H9 (cell line): Measurements from ENCODE around the gene ANAPC13. TPM values are rescaled to one million over a fixed set of nuclear protein-coding genes. Genes with fewer than 3 reads are reported as not detected.

Experiments used
- DNase-seq: peaks from one replicate; pipeline ENCODE4 v3.0.0-alpha.2; 2017
- H2AFZ ChIP-seq: one replicate; pipeline ENCODE4 v1.6.1; 2013; ENCODE audit warnings: mild to moderate bottlenecking, low read length, control low read depth, moderate library complexity
- H2AK5ac ChIP-seq: 2 replicates; pipeline ENCODE4 v1.6.1; 2013; ENCODE audit warnings: low read length, control low read depth, mixed read lengths; ENCODE audit not compliant: insufficient read length
- H2BK120ac ChIP-seq: one replicate; pipeline ENCODE4 v1.6.1; 2013; ENCODE audit warnings: low read depth, mild to moderate bottlenecking, low read length, control low read depth, inconsistent platforms; ENCODE audit not compliant: poor library complexity, severe bottlenecking
- H2BK12ac ChIP-seq: 2 replicates; pipeline ENCODE4 v1.6.1; 2013; ENCODE audit warnings: low read length, control low read depth, mixed read lengths, low read depth; ENCODE audit not compliant: insufficient read length
- H2BK15ac ChIP-seq: 2 replicates; pipeline ENCODE4 v1.6.1; 2013; ENCODE audit warnings: low read depth, low read length, control low read depth
- H2BK20ac ChIP-seq: one replicate; pipeline ENCODE4 v1.6.1; 2013; ENCODE audit warnings: low read depth, mild to moderate bottlenecking, low read length, control low read depth, inconsistent platforms; ENCODE audit not compliant: poor library complexity, severe bottlenecking
- H2BK5ac ChIP-seq: 2 replicates; pipeline ENCODE4 v1.6.1; 2013; ENCODE audit warnings: low read length, control low read depth, mixed read lengths; ENCODE audit not compliant: insufficient read length
- H3K14ac ChIP-seq: 2 replicates; pipeline ENCODE4 v1.6.1; 2013; ENCODE audit warnings: low read length, control low read depth; ENCODE audit not compliant: insufficient read depth
- H3K18ac ChIP-seq: 2 replicates; pipeline ENCODE4 v1.6.1; 2013; ENCODE audit warnings: low read depth, mild to moderate bottlenecking, mixed read lengths, low read length, control low read depth; ENCODE audit not compliant: insufficient read length
- H3K23ac ChIP-seq: 2 replicates; pipeline ENCODE4 v1.6.1; 2013; ENCODE audit warnings: low read length, control low read depth, mixed read lengths, low read depth; ENCODE audit not compliant: insufficient read length
- H3K23me2 ChIP-seq: 2 replicates; pipeline ENCODE4 v1.6.1; 2013; ENCODE audit warnings: low read depth, mild to moderate bottlenecking, mixed read lengths, low read length, control low read depth; ENCODE audit not compliant: insufficient read length, poor library complexity, severe bottlenecking
- H3K27ac ChIP-seq: 2 replicates; pipeline ENCODE4 v1.5.1; 2013; ENCODE audit warnings: low read length, control low read depth, mixed read lengths, low read depth; ENCODE audit not compliant: insufficient read length
- H3K27me3 ChIP-seq: 2 replicates; pipeline ENCODE4 v1.6.1; 2013; ENCODE audit warnings: low read length, control low read depth, inconsistent platforms; ENCODE audit not compliant: insufficient read depth
- H3K4ac ChIP-seq: 2 replicates; pipeline ENCODE4 v1.6.1; 2013; ENCODE audit warnings: low read depth, mild to moderate bottlenecking, control low read depth, inconsistent platforms, low read length, moderate library complexity
- H3K4me1 ChIP-seq: 2 replicates; pipeline ENCODE4 v1.6.1; 2013; ENCODE audit warnings: low read length, control low read depth, inconsistent platforms; ENCODE audit not compliant: insufficient read depth
- H3K4me2 ChIP-seq: 2 replicates; pipeline ENCODE4 v1.6.1; 2013; ENCODE audit warnings: low read length, control low read depth, mixed read lengths; ENCODE audit not compliant: insufficient read length, insufficient read depth
- H3K56ac ChIP-seq: 2 replicates; pipeline ENCODE4 v1.6.1; 2013; ENCODE audit warnings: low read depth, mild to moderate bottlenecking, mixed read lengths, low read length, control low read depth; ENCODE audit not compliant: insufficient read length
- H3K79me1 ChIP-seq: 2 replicates; pipeline ENCODE4 v1.6.1; 2013; ENCODE audit warnings: low read depth, mild to moderate bottlenecking, moderate library complexity, low read length, control low read depth, inconsistent platforms; ENCODE audit not compliant: insufficient read depth, poor library complexity, severe bottlenecking
- H3K79me2 ChIP-seq: 2 replicates; pipeline ENCODE4 v1.6.1; 2013; ENCODE audit warnings: low read length, control low read depth, inconsistent platforms; ENCODE audit not compliant: insufficient read depth
- H3K9ac ChIP-seq: 2 replicates; pipeline ENCODE4 v1.6.1; 2013; ENCODE audit warnings: low read length, control low read depth, mixed read lengths; ENCODE audit not compliant: insufficient read length; ENCODE audit errors: extremely low read depth
- H3K9me3 ChIP-seq: one replicate; pipeline ENCODE4 v1.6.1; 2013; ENCODE audit warnings: low read depth, low read length, inconsistent platforms; ENCODE audit not compliant: control insufficient read depth
- H3T11ph ChIP-seq: one replicate; pipeline ENCODE4 v1.6.1; 2013; ENCODE audit warnings: mild to moderate bottlenecking, low read length, control low read depth, inconsistent platforms
- H4K20me1 ChIP-seq: one replicate; pipeline ENCODE4 v1.6.1; 2013; ENCODE audit not compliant: control insufficient read depth, insufficient read length, insufficient read depth
- H4K5ac ChIP-seq: 2 replicates; pipeline ENCODE4 v1.6.1; 2013; ENCODE audit warnings: low read depth, mild to moderate bottlenecking, mixed read lengths, low read length, control low read depth; ENCODE audit not compliant: insufficient read length
- H4K8ac ChIP-seq: replicated peaks from 2 replicates; pipeline ENCODE4 v1.6.1; 2013; ENCODE audit warnings: low read length, control low read depth, mixed read lengths, low read depth; ENCODE audit not compliant: insufficient read length
- H4K91ac ChIP-seq: 2 replicates; pipeline ENCODE4 v1.6.1; 2013; ENCODE audit warnings: low read depth, mild to moderate bottlenecking, moderate library complexity, mixed read lengths, low read length, control low read depth; ENCODE audit not compliant: insufficient read length
- H3K27ac Mint-ChIP-seq, 3 experiments: 2 replicates in 2 of 3; 3 replicates in 1 of 3; pipeline ENCODE4 v1.8.0; 2020 to 2021; ENCODE audit warnings: mixed read lengths in 3 of 3, mild to moderate bottlenecking in 1 of 3, moderate library complexity in 1 of 3
- H3K27me3 Mint-ChIP-seq: 2 replicates; pipeline ENCODE4 v1.8.0; 2021; ENCODE audit warnings: low read depth, mild to moderate bottlenecking, moderate library complexity, mixed read lengths
- H3K36me3 Mint-ChIP-seq, 3 experiments: 2 replicates in 2 of 3; 3 replicates in 1 of 3; pipeline ENCODE4 v1.8.0; 2020 to 2021; ENCODE audit warnings: low read depth in 3 of 3, mixed read lengths in 3 of 3; ENCODE audit not compliant: insufficient read depth in 1 of 3
- H3K4me1 Mint-ChIP-seq, 2 experiments: 2 replicates each; pipeline ENCODE4 v1.8.0; 2020; ENCODE audit warnings: mixed read lengths in 2 of 2
- H3K4me3 Mint-ChIP-seq, 2 experiments: 2 replicates in 1 of 2; 3 replicates in 1 of 2; pipeline ENCODE4 v1.8.0; 2020 to 2021; ENCODE audit warnings: mild to moderate bottlenecking in 2 of 2, mixed read lengths in 2 of 2, moderate library complexity in 1 of 2
- H3K9me3 Mint-ChIP-seq, 2 experiments: 2 replicates in 1 of 2; 3 replicates in 1 of 2; pipeline ENCODE4 v1.8.0; 2020; ENCODE audit warnings: mild to moderate bottlenecking in 2 of 2, mixed read lengths in 2 of 2, moderate library complexity in 1 of 2
- WGBS: extraction: QIAGEN DNeasy Blood & Tissue Kit; methylation state at CpG from one replicate; pipeline ENCODE4 v1.1.7; 2013; ENCODE audit warnings: missing lambda C conversion rate, low lambda C conversion rate, mixed read lengths; ENCODE audit not compliant: insufficient read length; ENCODE audit errors: extremely low coverage; 5-methylcytosine and 5-hydroxymethylcytosine counted together
- total RNA-seq: library from RNA; stranded (reverse); gene quantifications from 2 replicates; pipeline ENCODE4 v1.2.1, GENCODE V29; 2021
- TF ChIP-seq, protein P1 (sequence below): fragments of 200-600 bp; sonication (generic); conservative IDR thresholded peaks from 3 replicates; pipeline ENCODE4 v1.8.0; 2021; ENCODE audit warnings: antibody characterized with exemption, mild to moderate bottlenecking

The ANAPC13 gene
- total RNA-seq, 1 experiment from 2014 or later: 42.8 TPM

DNA sequence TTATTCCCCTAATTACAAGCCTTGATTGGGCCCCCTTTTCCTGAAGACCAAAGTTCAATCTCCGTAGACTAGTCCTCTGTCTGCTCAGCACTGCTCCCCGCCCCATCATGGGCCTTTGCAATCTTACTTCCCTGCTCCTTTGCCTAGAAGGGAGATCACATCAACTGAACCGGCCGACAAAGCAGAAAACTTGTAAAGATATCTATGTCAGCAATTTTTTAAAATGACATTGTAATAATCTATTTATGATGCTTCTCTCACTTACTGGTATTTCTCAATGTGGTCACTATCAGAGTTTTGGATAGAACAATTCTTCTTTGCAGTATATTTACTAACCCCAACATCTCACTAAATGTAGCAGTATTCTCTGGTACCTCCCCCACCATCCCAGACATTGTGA is 17.3 kb downstream of the ANAPC13 start:
- no peak overlapping the region for H2AK5ac ChIP-seq
- H4K20me1 ChIP-seq: no peaks in the 10 kb centered on the region
- no peak overlapping the region for H2BK15ac ChIP-seq
- no peak overlapping the region for H2BK20ac ChIP-seq
- Mint-ChIP-seq H3K36me3 (no peaks in the 10 kb centered on the region), H3K27ac (no peak overlapping the region; a peak in 1 of 7 replicates), H3K27me3 (no peaks in the 10 kb centered on the region), H3K4me3 (no peak overlapping the region), H3K9me3 (no peaks in the 10 kb centered on the region), H3K4me1 (peaks cover 14 to 22% of the 10 kb centered on the region in 2 experiments)
- H4K8ac ChIP-seq: no peak overlapping the region
- no peaks in the 10 kb centered on the region for H3K27me3 ChIP-seq
- WGBS: no CpG with 5 or more reads among the region's 4 CpGs
- H3T11ph ChIP-seq: no peak overlapping the region
- no peak overlapping the region for H2BK120ac ChIP-seq
- H2AFZ ChIP-seq: no peak overlapping the region
- H3K4ac ChIP-seq: no peak overlapping the region
- no peak overlapping the region for H3K9ac ChIP-seq
- no peak overlapping the region for H2BK12ac ChIP-seq
- no peak overlapping the region for H3K23ac ChIP-seq
- H3K79me1 ChIP-seq: no peaks in the 10 kb centered on the region
- H3K23me2 ChIP-seq: peaks cover 3% of the 10 kb centered on the region
- H3K9me3 ChIP-seq: no peaks in the 10 kb centered on the region
- no peak overlapping the region for H4K5ac ChIP-seq
- no peak overlapping the region for H3K14ac ChIP-seq
- TF ChIP-seq, protein P1, sequence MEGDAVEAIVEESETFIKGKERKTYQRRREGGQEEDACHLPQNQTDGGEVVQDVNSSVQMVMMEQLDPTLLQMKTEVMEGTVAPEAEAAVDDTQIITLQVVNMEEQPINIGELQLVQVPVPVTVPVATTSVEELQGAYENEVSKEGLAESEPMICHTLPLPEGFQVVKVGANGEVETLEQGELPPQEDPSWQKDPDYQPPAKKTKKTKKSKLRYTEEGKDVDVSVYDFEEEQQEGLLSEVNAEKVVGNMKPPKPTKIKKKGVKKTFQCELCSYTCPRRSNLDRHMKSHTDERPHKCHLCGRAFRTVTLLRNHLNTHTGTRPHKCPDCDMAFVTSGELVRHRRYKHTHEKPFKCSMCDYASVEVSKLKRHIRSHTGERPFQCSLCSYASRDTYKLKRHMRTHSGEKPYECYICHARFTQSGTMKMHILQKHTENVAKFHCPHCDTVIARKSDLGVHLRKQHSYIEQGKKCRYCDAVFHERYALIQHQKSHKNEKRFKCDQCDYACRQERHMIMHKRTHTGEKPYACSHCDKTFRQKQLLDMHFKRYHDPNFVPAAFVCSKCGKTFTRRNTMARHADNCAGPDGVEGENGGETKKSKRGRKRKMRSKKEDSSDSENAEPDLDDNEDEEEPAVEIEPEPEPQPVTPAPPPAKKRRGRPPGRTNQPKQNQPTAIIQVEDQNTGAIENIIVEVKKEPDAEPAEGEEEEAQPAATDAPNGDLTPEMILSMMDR: no peak
- no peaks in the 10 kb centered on the region for H3K79me2 ChIP-seq
- H2BK5ac ChIP-seq: no peak overlapping the region
- no peak for DNase-seq
- H3K18ac ChIP-seq: no peak overlapping the region
- peaks cover 7% of the 10 kb centered on the region; the same call in 1 of the 2 replicates for H3K4me1 ChIP-seq
- no peak overlapping the region for H3K4me2 ChIP-seq
- no peak overlapping the region for H3K56ac ChIP-seq
- no peak overlapping the region for H4K91ac ChIP-seq
- no peak overlapping the region for H3K27ac ChIP-seq
